ENCODE data around the gene TRIM9.

Gene TRIM9

GRCh38 chr14:51059032-51059431 is 35.9 kb downstream of the TRIM9 start:
- DNase-seq (ENCODE audit: low read depth in 3 of 3, low spot score in 1 of 3), result no peak

GRCh38 chr14:51058382-51058781 is 36.5 kb downstream of the TRIM9 start:
- no peak for DNase-seq (ENCODE audit: low read depth in 3 of 3, low spot score in 1 of 3)

- no peak for DNase-seq (ENCODE audit: low read depth in 3 of 3, low spot score in 1 of 3)
Measured at GRCh38 chr14:51056421-51056820, 38.5 kb downstream of the TRIM9 start.

- DNase-seq (ENCODE audit: low read depth in 3 of 3, low spot score in 1 of 3), result no peak
Measured at GRCh38 chr14:51053157-51053556, 41.7 kb downstream of the TRIM9 start.

GRCh38 chr14:51044961-51045360 is 49.9 kb downstream of the TRIM9 start:
- DNase-seq (ENCODE audit: low read depth in 3 of 3, low spot score in 1 of 3), result no peak

- no peak for DNase-seq (ENCODE audit: low read depth in 3 of 3, low spot score in 1 of 3)
Measured at GRCh38 chr14:51041883-51042282, 53.0 kb downstream of the TRIM9 start.

- DNase-seq (ENCODE audit: low read depth in 3 of 3, low spot score in 1 of 3), result no peak
Measured at GRCh38 chr14:51041108-51041531, 53.8 kb downstream of the TRIM9 start.

- DNase-seq (ENCODE audit: low read depth in 3 of 3, low spot score in 1 of 3), result no peak
Measured at GRCh38 chr14:51039252-51039651, 55.7 kb downstream of the TRIM9 start.

GRCh38 chr14:51035611-51036192 is 59.2 kb downstream of the TRIM9 start:
- DNase-seq (ENCODE audit: low read depth in 3 of 3, low spot score in 1 of 3), result no peak

- no peak for DNase-seq (ENCODE audit: low read depth in 3 of 3, low spot score in 1 of 3)
Measured at GRCh38 chr14:51028851-51029754, 65.8 kb downstream of the TRIM9 start.

GRCh38 chr14:51028361-51028760 is 66.5 kb downstream of the TRIM9 start:
- DNase-seq (ENCODE audit: low read depth in 3 of 3, low spot score in 1 of 3), result no peak

- no peak for DNase-seq (ENCODE audit: low read depth in 3 of 3, low spot score in 1 of 3)
Measured at GRCh38 chr14:51024377-51024776, 70.5 kb downstream of the TRIM9 start.

GRCh38 chr14:51023964-51024363 is 70.9 kb downstream of the TRIM9 start:
- DNase-seq (ENCODE audit: low read depth in 3 of 3, low spot score in 1 of 3), result no peak

- DNase-seq (ENCODE audit: low read depth in 3 of 3, low spot score in 1 of 3), result no peak
Measured at GRCh38 chr14:51022769-51023168, 72.1 kb downstream of the TRIM9 start.

GRCh38 chr14:51020024-51020710 is 74.7 kb downstream of the TRIM9 start:
- no peak for DNase-seq (ENCODE audit: low read depth in 3 of 3, low spot score in 1 of 3)

- no peak for DNase-seq (ENCODE audit: low read depth in 3 of 3, low spot score in 1 of 3)
Measured at GRCh38 chr14:51019089-51019488, 75.8 kb downstream of the TRIM9 start.

- DNase-seq (ENCODE audit: low read depth in 3 of 3, low spot score in 1 of 3), result no peak
Measured at GRCh38 chr14:51018521-51018920, 76.4 kb downstream of the TRIM9 start.

GRCh38 chr14:51014625-51015024 is 80.3 kb downstream of the TRIM9 start:
- no peak for DNase-seq (ENCODE audit: low read depth in 3 of 3, low spot score in 1 of 3)

- DNase-seq (ENCODE audit: low read depth in 3 of 3, low spot score in 1 of 3), result no peak
Measured at GRCh38 chr14:51014086-51014485, 80.8 kb downstream of the TRIM9 start.

- DNase-seq (ENCODE audit: low read depth in 3 of 3, low spot score in 1 of 3), result no peak
Measured at GRCh38 chr14:51012055-51012454, 82.8 kb downstream of the TRIM9 start.

- DNase-seq (ENCODE audit: low read depth in 3 of 3, low spot score in 1 of 3), result no peak
Measured at GRCh38 chr14:51008446-51008845, 86.5 kb downstream of the TRIM9 start.

- DNase-seq (ENCODE audit: low read depth in 3 of 3, low spot score in 1 of 3), result no peak
Measured at GRCh38 chr14:51006781-51007211, 88.1 kb downstream of the TRIM9 start.

All from stimulated activated CD4-positive, alpha-beta T cell treated with anti-CD3 and anti-CD28 coated beads, TNF-alpha, amount 100 ng/mL, for 1 hour (primary cell).